HCT116 (cell line): ENCODE measurements around the gene LYRM9. TPM values are rescaled to one million over a fixed set of nuclear protein-coding genes. Genes with fewer than 3 reads are reported as not detected.
"Not testable (repeated sequence)": the region's sequence is repeated elsewhere in the genome, so short reads cannot be mapped to it uniquely, and the experiment has no call there.

ENCODE experiments used
- ATAC-seq: fragments of 200-7000 bp; cut with Tn5 transposase; 2 replicates; pipeline ENCODE4 v1.9.1; 2020; ENCODE audit warnings: mild to moderate bottlenecking, moderate library complexity
- BruUV-seq: library from RNA; stranded (reverse); fragments of 400-500 nt; replicated peaks from 2 replicates; lab custom pipeline; 2021; lab: Mats Ljungman, UMichigan
- CTCF ChIA-PET: fragments of 300-600 bp; sonication (Branson Sonifier 250); formaldehyde crosslinking; loops from one replicate; lab custom pipeline; 2021; ENCODE audit warnings: antibody characterized with exemption; lab: Charles Lee
- POLR2A ChIA-PET: fragments of 300-600, 350-600 bp; sonication (Branson Sonifier 250); formaldehyde crosslinking; loops from one replicate; lab custom pipeline; 2021; ENCODE audit warnings: antibody characterized with exemption; lab: Charles Lee
- RAD21 ChIA-PET, 2 experiments: fragments of 300-600 bp; sonication (Branson Sonifier 250); formaldehyde crosslinking; loops; one replicate each; lab custom pipeline; 2023; ENCODE audit warnings: low total read pairs in 2 of 2; ENCODE audit not compliant: uncharacterized antibody in 2 of 2, unreplicated experiment in 2 of 2, low non-redundant PET in 1 of 2; lab: Charles Lee
- DNase-seq: peaks from one replicate; pipeline ENCODE4 v3.0.0-alpha.2; 2010; ENCODE audit warnings: low read depth, low spot score
- H2AFZ ChIP-seq: fragments of 200-600 bp; shearing (Covaris generic), sonication (generic); 2 replicates; pipeline ENCODE4 v1.6.1; 2017; ENCODE audit warnings: low read depth, mixed run types, mixed read lengths, antibody characterized with exemption, low read length; ENCODE audit not compliant: poor library complexity, severe bottlenecking
- H3K27ac ChIP-seq: 2 replicates; pipeline ENCODE4 v1.5.1; 2012; ENCODE audit warnings: low read depth, low read length
- H3K27me3 ChIP-seq: fragments of 200-600 bp; sonication (generic); 2 replicates; pipeline ENCODE4 v1.6.1; 2016; ENCODE audit warnings: mixed run types, low read length, mixed read lengths; ENCODE audit not compliant: insufficient read depth
- H3K36me3 ChIP-seq, 2 experiments: fragments of 200-500 bp in 1 of 2; fragments of 200-600 bp in 1 of 2; sonication (Bioruptor generic) in 1 of 2; sonication (generic) in 1 of 2; 2 replicates each; pipeline versions ENCODE4 v1.5.1 to v1.6.1; 2014 to 2016; ENCODE audit warnings: low read length in 2 of 2, inconsistent platforms in 1 of 2, mixed read lengths in 1 of 2, mixed run types in 1 of 2; ENCODE audit not compliant: insufficient read depth in 2 of 2, control insufficient read depth in 1 of 2
- H3K4me1 ChIP-seq, 2 experiments: fragments of 200-600 bp in 1 of 2; sonication (generic) in 1 of 2; 2 replicates each; pipeline versions ENCODE4 v1.5.1 to v1.6.1; 2012 to 2017; ENCODE audit warnings: low read length in 2 of 2, inconsistent platforms in 1 of 2, mild to moderate bottlenecking in 1 of 2, mixed read lengths in 1 of 2, mixed run types in 1 of 2, moderate library complexity in 1 of 2; ENCODE audit not compliant: insufficient read depth in 2 of 2, control insufficient read depth in 1 of 2
- H3K4me2 ChIP-seq: fragments of 200-600 bp; sonication (generic); 2 replicates; pipeline ENCODE4 v1.6.1; 2017; ENCODE audit warnings: mixed run types, low read length, mixed read lengths
- H3K4me3 ChIP-seq, 2 experiments: fragments of 200-600 bp in 1 of 2; sonication (generic) in 1 of 2; replicated peaks in 1 of 2; 2 replicates each; pipeline ENCODE4 v1.5.1; 2011 to 2016; ENCODE audit warnings: low read length in 2 of 2, control low read depth in 1 of 2, low read depth in 1 of 2, mild to moderate bottlenecking in 1 of 2, mixed read lengths in 1 of 2, mixed run types in 1 of 2
- H3K79me2 ChIP-seq: fragments of 200-600 bp; sonication (generic); 2 replicates; pipeline ENCODE4 v1.6.1; 2017; ENCODE audit warnings: mild to moderate bottlenecking, mixed run types, low read length, moderate library complexity, mixed read lengths; ENCODE audit not compliant: insufficient read depth
- H3K9ac ChIP-seq: fragments of 200-600 bp; sonication (generic); 2 replicates; pipeline ENCODE4 v1.6.1; 2016; ENCODE audit warnings: low read length, mixed read lengths
- H3K9me2 ChIP-seq: fragments of 200-600 bp; sonication (generic), shearing (Covaris generic); 2 replicates; pipeline ENCODE4 v1.6.1; 2017; ENCODE audit warnings: mixed run types, mild to moderate bottlenecking, moderate library complexity; ENCODE audit not compliant: insufficient read depth
- H3K9me3 ChIP-seq, 2 experiments: fragments of 200-500 bp in 1 of 2; fragments of 200-600 bp in 1 of 2; sonication (Bioruptor generic) in 1 of 2; sonication (generic) in 1 of 2; 2 replicates each; pipeline ENCODE4 v1.6.1; 2014 to 2017; ENCODE audit warnings: low read length in 2 of 2, mixed read lengths in 2 of 2, inconsistent platforms in 1 of 2, low read depth in 1 of 2, mild to moderate bottlenecking in 1 of 2, mixed run types in 1 of 2, moderate library complexity in 1 of 2; ENCODE audit not compliant: control insufficient read depth in 1 of 2, insufficient read depth in 1 of 2
- H4K20me1 ChIP-seq: fragments of 200-600 bp; sonication (generic), shearing (Covaris generic); 2 replicates; pipeline ENCODE4 v1.6.1; 2017; ENCODE audit warnings: mixed run types, mild to moderate bottlenecking, moderate library complexity; ENCODE audit not compliant: insufficient read depth
- CBX3 ChIP-seq: IDR thresholded peaks from 2 replicates; pipeline ENCODE4 v1.6.1; 2012; ENCODE audit warnings: low read depth
- CEBPB ChIP-seq: IDR thresholded peaks from 2 replicates; pipeline ENCODE4 v1.6.1; 2012; ENCODE audit warnings: low read depth
- EGR1 ChIP-seq: IDR thresholded peaks from 2 replicates; pipeline ENCODE4 v1.6.1; 2012; ENCODE audit warnings: low read depth
- EZH2phosphoT487 ChIP-seq: fragments of 200-600 bp; IDR thresholded peaks from 2 replicates; pipeline ENCODE4 v1.6.1; 2018; ENCODE audit warnings: antibody characterized with exemption, borderline replicate concordance
- FOSL1 ChIP-seq: IDR thresholded peaks from 2 replicates; pipeline ENCODE4 v1.6.1; 2012; ENCODE audit warnings: low read depth
- POLR2A ChIP-seq: IDR thresholded peaks from 2 replicates; pipeline ENCODE4 v1.7.0; 2011; ENCODE audit warnings: borderline replicate concordance; ENCODE audit not compliant: insufficient read depth, insufficient read length; ENCODE audit errors: extremely low read depth
- POLR2AphosphoS5 ChIP-seq: IDR thresholded peaks from 2 replicates; pipeline ENCODE4 v1.6.1; 2011; ENCODE audit warnings: mild to moderate bottlenecking, low read depth, low read length, moderate library complexity
- REST ChIP-seq: IDR thresholded peaks from 2 replicates; pipeline ENCODE4 v1.6.1; 2012; ENCODE audit warnings: low read depth
- SIN3A ChIP-seq: IDR thresholded peaks from 2 replicates; pipeline ENCODE4 v1.6.1; 2012; ENCODE audit warnings: low read depth
- SRF ChIP-seq: IDR thresholded peaks from 2 replicates; pipeline ENCODE4 v1.6.1; 2012; ENCODE audit warnings: low read depth
- ZBTB33 ChIP-seq: IDR thresholded peaks from 2 replicates; pipeline ENCODE4 v1.6.1; 2011; ENCODE audit warnings: mild to moderate bottlenecking, low read length, moderate library complexity; ENCODE audit not compliant: insufficient replicate concordance; ENCODE audit errors: extremely low read depth
- intact Hi-C: fragments of 100-400 bp; cut with micrococcal nuclease; formaldehyde crosslinking; loops from 2 replicates; pipeline ENCODE4 v1.10.0; 2022
- total RNA-seq: library from RNA; stranded (reverse); gene quantifications from one replicate; pipeline ENCODE4 v1.2.1, GENCODE V29; 2021; ENCODE audit not compliant: unreplicated experiment

LYRM9 gene
- total RNA-seq, 1 experiment from 2014 or later, result 4.8 TPM

- H3K36me3 ChIP-seq, result no peaks in the 10 kb centered on the region
- ChIA-PET RAD21 (no interaction called here), POLR2A (no interaction called here)
- H3K27ac ChIP-seq, result no peak overlapping the region
- no peaks in the 10 kb centered on the region for H3K4me1 ChIP-seq
- ATAC-seq, result no peak
- intact Hi-C loops, result no loop called here
- no peak for DNase-seq
- H3K9me3 ChIP-seq, result no peaks in the 10 kb centered on the region
- H3K4me2 ChIP-seq, result no peak overlapping the region
- no peak overlapping the region for H2AFZ ChIP-seq
- no peaks in the 10 kb centered on the region for H4K20me1 ChIP-seq
- H3K9me2 ChIP-seq, result no peaks in the 10 kb centered on the region
- no peak overlapping the region for H3K4me3 ChIP-seq
- H3K79me2 ChIP-seq, result no peaks in the 10 kb centered on the region
- peaks cover 5% of the 10 kb centered on the region; the same call in 1 of the 2 replicates for H3K27me3 ChIP-seq
- BruUV-seq, result no TSS peak
- no peak for TF ChIP-seq EGR1
- TF ChIP-seq EZH2phosphoT487, result no peak
- TF ChIP-seq CEBPB, result no peak
- no peak for TF ChIP-seq FOSL1
- TF ChIP-seq SRF, result no peak
- no peak for TF ChIP-seq POLR2AphosphoS5
- TF ChIP-seq CBX3, result no peak
- TF ChIP-seq ZBTB33, result no peak
- TF ChIP-seq SIN3A, result no peak
- no peak for TF ChIP-seq REST
- no peak for TF ChIP-seq POLR2A
- TF ChIP-seq, all 23 proteins: peak for 0
- CTCF ChIA-PET, result no interaction called here
- H3K9ac ChIP-seq, result no peak overlapping the region
Measured at GRCh38 chr17:27848931-27849330, 44.2 kb downstream of the LYRM9 start.

GRCh38 chr17:27846808-27847307 lies 46.3 kb downstream of the LYRM9 start:
- H3K27ac ChIP-seq, H3K9me2 ChIP-seq, H3K27me3 ChIP-seq, DNase-seq, H3K4me1 ChIP-seq, ATAC-seq, H3K4me3 ChIP-seq, H3K36me3 ChIP-seq, BruUV-seq, H3K79me2 ChIP-seq, H3K9ac ChIP-seq, H3K9me3 ChIP-seq, H3K4me2 ChIP-seq, intact Hi-C loops, CTCF ChIA-PET, POLR2A ChIA-PET, H2AFZ ChIP-seq, H4K20me1 ChIP-seq: not testable (repeated sequence)
- RAD21 ChIA-PET, result interaction anchor here in 1 of 2 experiments (0.6 kb wide), 1 partner anchor 17 kb away, joined by 3 read pairs; no protein-coding TSS in a partner anchor
